WTC11 (cell line): ENCODE measurements around the gene LRRC34. TPM values are rescaled to one million over a fixed set of nuclear protein-coding genes. Genes with fewer than 3 reads are reported as not detected.

Experiments used
- ATAC-seq: fragments of 200-7000 bp; cut with Tn5 transposase; 2 replicates; pipeline ENCODE4 v1.10.0; 2021; ENCODE audit warnings: mild to moderate bottlenecking, moderate library complexity
- CTCF ChIA-PET: fragments of 300-600 bp; sonication (Branson Sonifier 250); formaldehyde crosslinking; loops from one replicate; lab custom pipeline; 2021; ENCODE audit warnings: antibody characterized with exemption; lab: Charles Lee
- POLR2A ChIA-PET: fragments of 350-600 bp; sonication (Branson Sonifier 250); formaldehyde crosslinking; loops from one replicate; lab custom pipeline; 2021; ENCODE audit warnings: antibody characterized with exemption; lab: Charles Lee
- DNase-seq: peaks from one replicate; pipeline ENCODE4 v3.0.0; 2021; ENCODE audit warnings: low spot score
- H3K27ac Mint-ChIP-seq: 2 replicates; pipeline ENCODE4 v1.8.0; 2021; ENCODE audit warnings: mixed read lengths
- H3K27me3 Mint-ChIP-seq: 2 replicates; pipeline ENCODE4 v1.8.0; 2021; ENCODE audit warnings: low read depth, mild to moderate bottlenecking, moderate library complexity, mixed read lengths
- H3K36me3 Mint-ChIP-seq: 2 replicates; pipeline ENCODE4 v1.8.0; 2021; ENCODE audit warnings: mixed read lengths
- H3K4me1 Mint-ChIP-seq: 2 replicates; pipeline ENCODE4 v1.8.0; 2022; ENCODE audit warnings: mixed read lengths
- H3K4me3 Mint-ChIP-seq: 2 replicates; pipeline ENCODE4 v1.8.0; 2021; ENCODE audit warnings: mild to moderate bottlenecking, moderate library complexity, mixed read lengths
- H3K9me3 Mint-ChIP-seq: 2 replicates; pipeline ENCODE4 v1.8.0; 2021; ENCODE audit warnings: mixed read lengths
- ATF1 ChIP-seq: sonication (generic); formaldehyde crosslinking; IDR thresholded peaks from 2 replicates; pipeline ENCODE4 v1.8.1; 2023; ENCODE audit warnings: mild to moderate bottlenecking, moderate library complexity, missing genetic modification reagents
- CBFB ChIP-seq: sonication (generic); formaldehyde crosslinking; IDR thresholded peaks from 2 replicates; pipeline ENCODE4 v1.8.1; 2022; ENCODE audit warnings: mild to moderate bottlenecking, low read depth, missing genetic modification reagents
- ETV6 ChIP-seq: sonication (generic); formaldehyde crosslinking; IDR thresholded peaks from 2 replicates; pipeline ENCODE4 v1.8.1; 2022; ENCODE audit warnings: mild to moderate bottlenecking, missing genetic modification reagents
- FOXK1 ChIP-seq: sonication (generic); formaldehyde crosslinking; IDR thresholded peaks from 2 replicates; pipeline ENCODE4 v1.8.0; 2022; ENCODE audit warnings: mild to moderate bottlenecking, moderate library complexity, missing genetic modification reagents
- FOXP1 ChIP-seq: sonication (generic); formaldehyde crosslinking; IDR thresholded peaks from 2 replicates; pipeline ENCODE4 v1.8.0; 2022; ENCODE audit warnings: missing genetic modification reagents, mild to moderate bottlenecking, moderate library complexity, borderline replicate concordance
- GABPB1 ChIP-seq: sonication (generic); formaldehyde crosslinking; IDR thresholded peaks from 2 replicates; pipeline ENCODE4 v1.8.1; 2023; ENCODE audit warnings: mild to moderate bottlenecking, missing genetic modification reagents
- OVOL2 ChIP-seq: fragments of 250-450 bp; sonication (Bioruptor Pico); IDR thresholded peaks from 2 replicates; pipeline ENCODE4 v1.9.0; 2021; ENCODE audit warnings: mild to moderate bottlenecking, borderline replicate concordance
- RELA ChIP-seq: sonication (generic); formaldehyde crosslinking; IDR thresholded peaks from 2 replicates; pipeline ENCODE4 v1.8.1; 2022; ENCODE audit warnings: missing genetic modification reagents, mild to moderate bottlenecking, borderline replicate concordance
- SOX15 ChIP-seq: fragments of 250-450 bp; sonication (Bioruptor Pico); IDR thresholded peaks from 2 replicates; pipeline ENCODE4 v1.9.0; 2021; ENCODE audit warnings: mild to moderate bottlenecking
- SP1 ChIP-seq: sonication (generic); formaldehyde crosslinking; conservative IDR thresholded peaks from 2 replicates; pipeline ENCODE4 v1.8.1; 2022; ENCODE audit warnings: missing genetic modification reagents
- ZNF219 ChIP-seq: sonication (generic); formaldehyde crosslinking; IDR thresholded peaks from 2 replicates; pipeline ENCODE4 v1.8.0; 2023; ENCODE audit warnings: missing genetic modification reagents, mild to moderate bottlenecking, borderline replicate concordance
- ZNF263 ChIP-seq: sonication (generic); formaldehyde crosslinking; IDR thresholded peaks from 2 replicates; pipeline ENCODE4 v1.8.1; 2022; ENCODE audit warnings: low read depth, mild to moderate bottlenecking, moderate library complexity, missing genetic modification reagents
- total RNA-seq: library from RNA; stranded (reverse); gene quantifications from 3 replicates; pipeline ENCODE4 v1.2.3, GENCODE V29; 2021
- TF ChIP-seq, protein P1 (sequence below): fragments of 250-450 bp; sonication (Bioruptor Pico); IDR thresholded peaks from 2 replicates; pipeline ENCODE4 v1.8.0; 2021; ENCODE audit warnings: mild to moderate bottlenecking
- TF ChIP-seq, protein P2 (sequence below): sonication (generic); formaldehyde crosslinking; IDR thresholded peaks from 2 replicates; pipeline ENCODE4 v1.8.1; 2022; ENCODE audit warnings: low read depth, missing genetic modification reagents, borderline replicate concordance
- TF ChIP-seq, protein P3 (sequence below): sonication (generic); formaldehyde crosslinking; IDR thresholded peaks from 2 replicates; pipeline ENCODE4 v1.8.0; 2022; ENCODE audit warnings: missing genetic modification reagents
- TF ChIP-seq, protein P4 (sequence below): sonication (generic); formaldehyde crosslinking; conservative IDR thresholded peaks from 2 replicates; pipeline ENCODE4 v1.8.1; 2023; ENCODE audit warnings: mild to moderate bottlenecking, low read depth, missing genetic modification reagents, moderate library complexity
- TF ChIP-seq, protein P5 (sequence below): fragments of 250-450 bp; sonication (Bioruptor Pico); conservative IDR thresholded peaks from 2 replicates; pipeline ENCODE4 v1.9.0; 2021; ENCODE audit warnings: mild to moderate bottlenecking
- TF ChIP-seq, protein P6 (sequence below): sonication (generic); formaldehyde crosslinking; IDR thresholded peaks from 2 replicates; pipeline ENCODE4 v1.8.1; 2023; ENCODE audit warnings: mild to moderate bottlenecking, missing genetic modification reagents, moderate library complexity
- TF ChIP-seq, protein P7 (sequence below): sonication (generic); formaldehyde crosslinking; IDR thresholded peaks from 2 replicates; pipeline ENCODE4 v1.8.0; 2022; ENCODE audit warnings: mild to moderate bottlenecking, missing genetic modification reagents

LRRC34 gene
- total RNA-seq, 1 experiment from 2014 or later: 8.3 TPM

DNA sequence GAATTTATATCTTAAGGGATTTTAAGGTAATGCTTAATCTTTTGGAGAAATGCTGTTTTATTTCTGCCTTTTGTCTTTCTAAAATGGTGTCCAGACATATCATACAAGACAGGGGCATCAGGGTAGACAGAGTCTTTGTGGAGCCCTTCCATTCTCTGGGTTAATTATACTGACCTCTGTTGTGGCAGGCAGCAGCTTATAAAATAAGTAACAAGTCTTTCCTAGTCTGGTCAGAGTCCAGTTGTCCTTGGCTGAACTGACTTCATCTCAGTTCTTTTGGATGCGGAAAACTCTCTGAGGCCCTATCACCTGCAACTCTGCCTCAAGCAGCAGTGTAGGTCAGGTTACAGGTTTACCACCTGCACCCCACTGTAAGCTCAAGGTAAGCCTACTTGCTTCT is 20.3 kb downstream of the LRRC34 start:
- DNase-seq (no peak), ATAC-seq (no peak)
- H3K4me3 Mint-ChIP-seq: no peak overlapping the region
- POLR2A ChIA-PET: no interaction called here
- TF ChIP-seq ZNF219 (CRISPR knock-in tag): no peak
- no peak for TF ChIP-seq ATF1
- no peak for TF ChIP-seq FOXK1
- TF ChIP-seq, protein P1, sequence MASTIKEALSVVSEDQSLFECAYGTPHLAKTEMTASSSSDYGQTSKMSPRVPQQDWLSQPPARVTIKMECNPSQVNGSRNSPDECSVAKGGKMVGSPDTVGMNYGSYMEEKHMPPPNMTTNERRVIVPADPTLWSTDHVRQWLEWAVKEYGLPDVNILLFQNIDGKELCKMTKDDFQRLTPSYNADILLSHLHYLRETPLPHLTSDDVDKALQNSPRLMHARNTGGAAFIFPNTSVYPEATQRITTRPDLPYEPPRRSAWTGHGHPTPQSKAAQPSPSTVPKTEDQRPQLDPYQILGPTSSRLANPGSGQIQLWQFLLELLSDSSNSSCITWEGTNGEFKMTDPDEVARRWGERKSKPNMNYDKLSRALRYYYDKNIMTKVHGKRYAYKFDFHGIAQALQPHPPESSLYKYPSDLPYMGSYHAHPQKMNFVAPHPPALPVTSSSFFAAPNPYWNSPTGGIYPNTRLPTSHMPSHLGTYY (CRISPR knock-in tag): no peak
- TF ChIP-seq SP1 (CRISPR knock-in tag): no peak
- TF ChIP-seq ETV6: no peak
- TF ChIP-seq, protein P2, sequence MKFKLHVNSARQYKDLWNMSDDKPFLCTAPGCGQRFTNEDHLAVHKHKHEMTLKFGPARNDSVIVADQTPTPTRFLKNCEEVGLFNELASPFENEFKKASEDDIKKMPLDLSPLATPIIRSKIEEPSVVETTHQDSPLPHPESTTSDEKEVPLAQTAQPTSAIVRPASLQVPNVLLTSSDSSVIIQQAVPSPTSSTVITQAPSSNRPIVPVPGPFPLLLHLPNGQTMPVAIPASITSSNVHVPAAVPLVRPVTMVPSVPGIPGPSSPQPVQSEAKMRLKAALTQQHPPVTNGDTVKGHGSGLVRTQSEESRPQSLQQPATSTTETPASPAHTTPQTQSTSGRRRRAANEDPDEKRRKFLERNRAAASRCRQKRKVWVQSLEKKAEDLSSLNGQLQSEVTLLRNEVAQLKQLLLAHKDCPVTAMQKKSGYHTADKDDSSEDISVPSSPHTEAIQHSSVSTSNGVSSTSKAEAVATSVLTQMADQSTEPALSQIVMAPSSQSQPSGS (CRISPR knock-in tag): no peak
- TF ChIP-seq ZNF263 (CRISPR knock-in tag): no peak
- TF ChIP-seq, protein P3, sequence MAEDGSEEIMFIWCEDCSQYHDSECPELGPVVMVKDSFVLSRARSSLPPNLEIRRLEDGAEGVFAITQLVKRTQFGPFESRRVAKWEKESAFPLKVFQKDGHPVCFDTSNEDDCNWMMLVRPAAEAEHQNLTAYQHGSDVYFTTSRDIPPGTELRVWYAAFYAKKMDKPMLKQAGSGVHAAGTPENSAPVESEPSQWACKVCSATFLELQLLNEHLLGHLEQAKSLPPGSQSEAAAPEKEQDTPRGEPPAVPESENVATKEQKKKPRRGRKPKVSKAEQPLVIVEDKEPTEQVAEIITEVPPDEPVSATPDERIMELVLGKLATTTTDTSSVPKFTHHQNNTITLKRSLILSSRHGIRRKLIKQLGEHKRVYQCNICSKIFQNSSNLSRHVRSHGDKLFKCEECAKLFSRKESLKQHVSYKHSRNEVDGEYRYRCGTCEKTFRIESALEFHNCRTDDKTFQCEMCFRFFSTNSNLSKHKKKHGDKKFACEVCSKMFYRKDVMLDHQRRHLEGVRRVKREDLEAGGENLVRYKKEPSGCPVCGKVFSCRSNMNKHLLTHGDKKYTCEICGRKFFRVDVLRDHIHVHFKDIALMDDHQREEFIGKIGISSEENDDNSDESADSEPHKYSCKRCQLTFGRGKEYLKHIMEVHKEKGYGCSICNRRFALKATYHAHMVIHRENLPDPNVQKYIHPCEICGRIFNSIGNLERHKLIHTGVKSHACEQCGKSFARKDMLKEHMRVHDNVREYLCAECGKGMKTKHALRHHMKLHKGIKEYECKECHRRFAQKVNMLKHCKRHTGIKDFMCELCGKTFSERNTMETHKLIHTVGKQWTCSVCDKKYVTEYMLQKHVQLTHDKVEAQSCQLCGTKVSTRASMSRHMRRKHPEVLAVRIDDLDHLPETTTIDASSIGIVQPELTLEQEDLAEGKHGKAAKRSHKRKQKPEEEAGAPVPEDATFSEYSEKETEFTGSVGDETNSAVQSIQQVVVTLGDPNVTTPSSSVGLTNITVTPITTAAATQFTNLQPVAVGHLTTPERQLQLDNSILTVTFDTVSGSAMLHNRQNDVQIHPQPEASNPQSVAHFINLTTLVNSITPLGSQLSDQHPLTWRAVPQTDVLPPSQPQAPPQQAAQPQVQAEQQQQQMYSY (CRISPR knock-in tag): no peak
- no peaks in the 10 kb centered on the region for H3K27me3 Mint-ChIP-seq
- H3K9me3 Mint-ChIP-seq: no peaks in the 10 kb centered on the region
- H3K36me3 Mint-ChIP-seq: peaks cover 9% of the 10 kb centered on the region
- H3K27ac Mint-ChIP-seq: no peak overlapping the region
- no peaks in the 10 kb centered on the region for H3K4me1 Mint-ChIP-seq
- CTCF ChIA-PET: interaction anchor here (0.5 kb wide), 1 partner anchor 383 kb away, joined by 3 read pairs; no protein-coding TSS in a partner anchor

DNA sequence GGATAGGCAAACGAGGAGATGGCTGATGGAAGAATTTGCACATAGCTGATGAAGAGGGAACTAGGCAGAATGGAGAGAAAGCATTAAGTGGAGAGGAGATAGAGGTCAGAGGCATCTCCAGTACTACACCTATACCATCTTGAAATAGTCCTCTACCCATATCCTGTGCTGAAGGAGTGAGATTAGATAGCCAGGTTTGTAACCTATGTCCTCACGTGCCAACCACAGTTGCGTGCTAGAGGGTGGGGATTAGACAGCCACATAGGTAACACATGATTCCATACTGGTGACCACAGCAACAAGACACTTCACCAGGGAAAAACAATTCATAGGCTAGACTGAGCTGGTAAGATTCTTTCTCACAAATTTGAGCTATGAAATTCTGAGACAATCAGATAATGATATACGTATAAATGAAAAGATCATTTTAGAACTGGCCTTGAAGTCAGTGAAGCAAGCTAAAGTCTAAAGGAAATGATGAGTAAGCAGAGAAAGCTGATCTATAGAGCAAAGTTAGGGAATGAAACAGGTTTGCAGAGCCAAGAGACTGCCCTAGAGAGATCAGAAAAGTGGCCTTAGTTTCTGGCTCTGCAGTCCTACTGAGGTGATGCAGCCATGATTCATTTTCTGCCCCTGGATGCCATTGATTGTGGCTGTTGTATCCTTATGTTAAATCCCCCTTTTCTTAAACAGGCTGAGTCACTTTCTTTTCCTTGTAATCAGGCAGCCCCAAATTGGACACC is 21.8 kb downstream of the LRRC34 start:
- POLR2A ChIA-PET: no interaction called here
- no peaks in the 10 kb centered on the region for H3K27me3 Mint-ChIP-seq
- ATAC-seq: no peak

DNA sequence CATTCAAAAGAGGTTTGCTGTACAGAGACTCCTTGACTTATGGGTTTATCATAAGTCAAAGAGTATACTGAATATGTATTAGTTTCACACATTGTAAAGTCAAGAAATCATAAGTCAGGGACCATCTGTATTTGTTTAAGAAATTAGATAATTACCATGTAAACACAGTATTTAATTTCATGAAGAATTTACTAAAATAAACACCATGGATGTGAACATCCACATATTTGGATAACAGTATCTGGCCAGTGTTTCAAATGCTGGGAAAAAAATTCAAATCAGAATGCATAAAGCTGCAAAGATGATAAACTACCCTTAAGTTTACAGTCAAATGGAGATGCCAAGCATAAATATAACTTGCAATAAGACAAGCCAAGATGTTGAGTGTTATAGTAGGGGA is 22.5 kb downstream of the LRRC34 start:
- no peaks in the 10 kb centered on the region for H3K9me3 Mint-ChIP-seq
- POLR2A ChIA-PET: no interaction called here
- no peaks in the 10 kb centered on the region for H3K27me3 Mint-ChIP-seq
- CTCF ChIA-PET: no interaction called here
- H3K4me3 Mint-ChIP-seq: no peak overlapping the region
- no peak for ATAC-seq
- no peaks in the 10 kb centered on the region for H3K4me1 Mint-ChIP-seq
- peaks cover 24% of the 10 kb centered on the region for H3K36me3 Mint-ChIP-seq
- DNase-seq: no peak
- H3K27ac Mint-ChIP-seq: peak overlapping the region; percentile 12
- TF ChIP-seq, protein P4, sequence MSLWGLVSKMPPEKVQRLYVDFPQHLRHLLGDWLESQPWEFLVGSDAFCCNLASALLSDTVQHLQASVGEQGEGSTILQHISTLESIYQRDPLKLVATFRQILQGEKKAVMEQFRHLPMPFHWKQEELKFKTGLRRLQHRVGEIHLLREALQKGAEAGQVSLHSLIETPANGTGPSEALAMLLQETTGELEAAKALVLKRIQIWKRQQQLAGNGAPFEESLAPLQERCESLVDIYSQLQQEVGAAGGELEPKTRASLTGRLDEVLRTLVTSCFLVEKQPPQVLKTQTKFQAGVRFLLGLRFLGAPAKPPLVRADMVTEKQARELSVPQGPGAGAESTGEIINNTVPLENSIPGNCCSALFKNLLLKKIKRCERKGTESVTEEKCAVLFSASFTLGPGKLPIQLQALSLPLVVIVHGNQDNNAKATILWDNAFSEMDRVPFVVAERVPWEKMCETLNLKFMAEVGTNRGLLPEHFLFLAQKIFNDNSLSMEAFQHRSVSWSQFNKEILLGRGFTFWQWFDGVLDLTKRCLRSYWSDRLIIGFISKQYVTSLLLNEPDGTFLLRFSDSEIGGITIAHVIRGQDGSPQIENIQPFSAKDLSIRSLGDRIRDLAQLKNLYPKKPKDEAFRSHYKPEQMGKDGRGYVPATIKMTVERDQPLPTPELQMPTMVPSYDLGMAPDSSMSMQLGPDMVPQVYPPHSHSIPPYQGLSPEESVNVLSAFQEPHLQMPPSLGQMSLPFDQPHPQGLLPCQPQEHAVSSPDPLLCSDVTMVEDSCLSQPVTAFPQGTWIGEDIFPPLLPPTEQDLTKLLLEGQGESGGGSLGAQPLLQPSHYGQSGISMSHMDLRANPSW (CRISPR knock-in tag): no peak
- TF ChIP-seq, protein P5, sequence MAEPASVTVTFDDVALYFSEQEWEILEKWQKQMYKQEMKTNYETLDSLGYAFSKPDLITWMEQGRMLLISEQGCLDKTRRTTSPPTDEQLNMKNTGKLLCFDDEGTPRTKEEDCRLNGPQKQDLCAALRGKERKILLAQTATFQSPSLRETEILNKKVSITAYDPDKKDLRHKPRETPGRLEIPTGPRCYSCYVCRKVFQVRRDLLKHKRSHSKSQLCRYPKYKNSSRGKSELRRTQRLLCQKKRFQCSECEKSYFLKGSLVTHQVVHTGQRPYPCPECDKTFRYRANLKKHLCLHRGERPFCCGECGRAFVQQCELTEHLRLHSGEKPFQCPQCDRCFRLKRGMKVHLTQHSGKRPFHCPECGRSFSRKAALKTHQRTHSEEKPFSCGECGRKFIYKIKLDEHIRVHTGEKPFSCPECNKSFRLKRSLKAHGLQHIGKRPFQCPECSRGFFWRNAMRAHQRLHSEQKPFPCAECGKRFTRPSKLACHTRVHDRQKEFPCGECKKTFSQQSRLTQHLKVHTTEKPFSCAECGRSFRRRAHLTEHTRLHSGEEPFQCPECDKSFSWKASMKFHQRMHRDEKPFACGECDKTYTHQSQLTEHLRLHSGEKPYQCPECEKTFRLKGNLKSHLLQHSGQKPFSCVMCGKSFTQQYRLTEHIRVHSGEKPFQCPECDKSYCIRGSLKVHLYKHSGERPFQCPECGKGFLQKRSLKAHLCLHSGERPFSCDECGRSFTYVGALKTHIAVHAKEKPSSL (CRISPR knock-in tag): no peak
- TF ChIP-seq FOXP1: no peak
- no peak for TF ChIP-seq ZNF263 (CRISPR knock-in tag)
- TF ChIP-seq GABPB1: no peak
- TF ChIP-seq RELA: no peak

More for the DNA sequence above, 21.8 kb downstream of the LRRC34 start:
- Mint-ChIP-seq H3K36me3 (peaks cover 19% of the 10 kb centered on the region), H3K27ac (peak overlapping the region; percentile 12), H3K4me1 (no peaks in the 10 kb centered on the region), H3K4me3 (no peak overlapping the region), H3K9me3 (no peaks in the 10 kb centered on the region)
- TF ChIP-seq CBFB (CRISPR knock-in tag) (no peak), SOX15 (no peak), OVOL2 (CRISPR knock-in tag) (no peak)
- TF ChIP-seq, protein P6, sequence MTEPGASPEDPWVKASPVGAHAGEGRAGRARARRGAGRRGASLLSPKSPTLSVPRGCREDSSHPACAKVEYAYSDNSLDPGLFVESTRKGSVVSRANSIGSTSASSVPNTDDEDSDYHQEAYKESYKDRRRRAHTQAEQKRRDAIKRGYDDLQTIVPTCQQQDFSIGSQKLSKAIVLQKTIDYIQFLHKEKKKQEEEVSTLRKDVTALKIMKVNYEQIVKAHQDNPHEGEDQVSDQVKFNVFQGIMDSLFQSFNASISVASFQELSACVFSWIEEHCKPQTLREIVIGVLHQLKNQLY: no peak
- TF ChIP-seq, protein P7, sequence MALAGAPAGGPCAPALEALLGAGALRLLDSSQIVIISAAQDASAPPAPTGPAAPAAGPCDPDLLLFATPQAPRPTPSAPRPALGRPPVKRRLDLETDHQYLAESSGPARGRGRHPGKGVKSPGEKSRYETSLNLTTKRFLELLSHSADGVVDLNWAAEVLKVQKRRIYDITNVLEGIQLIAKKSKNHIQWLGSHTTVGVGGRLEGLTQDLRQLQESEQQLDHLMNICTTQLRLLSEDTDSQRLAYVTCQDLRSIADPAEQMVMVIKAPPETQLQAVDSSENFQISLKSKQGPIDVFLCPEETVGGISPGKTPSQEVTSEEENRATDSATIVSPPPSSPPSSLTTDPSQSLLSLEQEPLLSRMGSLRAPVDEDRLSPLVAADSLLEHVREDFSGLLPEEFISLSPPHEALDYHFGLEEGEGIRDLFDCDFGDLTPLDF (CRISPR knock-in tag): no peak
- DNase-seq: no peak
- CTCF ChIA-PET: no interaction called here
